Psoas muscle (tissue), 8 donors: Measurements from ENCODE around the gene HERPUD1. TPM values are rescaled to one million over a fixed set of nuclear protein-coding genes. Genes with fewer than 3 reads are reported as not detected.

Experiments
- ATAC-seq, 4 donors: fragments of 200-7000 bp; cut with Tn5 transposase; one replicate each; pipeline ENCODE4 v1.9.1; 2020; ENCODE audit warnings: moderate library complexity in 3 of 4, mild to moderate bottlenecking in 2 of 4
- DNase-seq, 2 donors: peaks; one replicate each; pipeline ENCODE4 v3.0.0-alpha.2; 2020
- H3K27ac ChIP-seq: fragments of 200-600 bp; one replicate; pipeline ENCODE4 v1.8.0; 2022
- H3K27me3 ChIP-seq, 3 donors: fragments of 200-600 bp in 1 of 3; one replicate each; pipeline versions ENCODE4 v1.6.1 to v1.8.0; 2013 to 2022; ENCODE audit warnings: low read length in 2 of 3, mild to moderate bottlenecking in 2 of 3, moderate library complexity in 1 of 3; ENCODE audit not compliant: insufficient read depth in 3 of 3
- H3K36me3 ChIP-seq, 2 donors: fragments of 200-600 bp in 1 of 2; one replicate each; pipeline versions ENCODE4 v1.6.1 to v1.8.0; 2013 to 2022; ENCODE audit warnings: low read depth in 1 of 2, mild to moderate bottlenecking in 1 of 2, moderate library complexity in 1 of 2; ENCODE audit not compliant: insufficient read depth in 1 of 2
- H3K4me1 ChIP-seq: fragments of 200-600 bp; one replicate; pipeline ENCODE4 v1.8.0; 2022
- H3K4me3 ChIP-seq: fragments of 200-600 bp; one replicate; pipeline ENCODE4 v1.8.0; 2022; ENCODE audit warnings: mild to moderate bottlenecking
- H3K9me3 ChIP-seq: fragments of 200-600 bp; one replicate; pipeline ENCODE4 v1.8.0; 2022
- CTCF ChIP-seq: fragments of 200-600 bp; IDR thresholded peaks from one replicate; pipeline ENCODE4 v1.8.0; 2022; ENCODE audit warnings: antibody characterized with exemption
- WGBS, 3 donors: extraction: QIAGEN DNeasy Blood & Tissue Kit; methylation state at CpG; one replicate each; pipeline versions ENCODE4 v1.1.6 to v1.1.7; 2013; 5-methylcytosine and 5-hydroxymethylcytosine counted together
- intact Hi-C, 2 donors: fragments of 100-400 bp; cut with DNase I; formaldehyde crosslinking; loops; one replicate each; pipeline versions ENCODE4 v1.11.0 to v1.14.2; 2022
- polyA plus RNA-seq, 3 donors: library from polyadenylated mRNA; stranded (reverse); fragments of 200-250 nt; gene quantifications; one replicate each; pipeline ENCODE4 v1.2.3, GENCODE V29; 2013
- total RNA-seq, 4 donors: library from RNA; stranded (reverse); fragmentation: NEBNext Ultra II Directional in 2 of 4; extraction: Animal tissue kit (Norgen Biotek cat#: 25700) in 2 of 4; gene quantifications; one replicate each; pipeline versions ENCODE4 v1.2.1 to v1.2.4, GENCODE V29; 2021 to 2023
- donor health status: healthy with polysubstance abuse.
- donor health status: DM: no; HTN: no; CAD: no; lungs with moderate emphysema.
- donor health status: Bipolar disorder and iron deficiency.
- donor health status: healthy.
- donor health status: DM: yes; HTN: yes; CAD: no.
- donor health status: DM: no; HTN: no; CAD: no.
- donor health status: DM: no; HTN: no; CAD: no.
- donor health status: DM: yes; HTN: yes; CAD: no.

The HERPUD1 gene
- total and polyA plus RNA-seq, 7 donors: 70.2 to 162 (median 113) TPM

GRCh38 chr16:56969769-56970168 is 37.8 kb downstream of the HERPUD1 start:
- Histone ChIP-seq H3K4me1 (peaks cover 5% of the 10 kb centered on the region), H3K27me3 (peaks cover 0 to 3% (median 0%) of the 10 kb centered on the region in 3 donors), H3K4me3 (no peak overlapping the region), H3K27ac (no peak overlapping the region), H3K9me3 (no peaks in the 10 kb centered on the region), H3K36me3 (no peaks in the 10 kb centered on the region)
- intact Hi-C loops: loop anchor here in 1 of 2 donors (10.0 kb wide), 1 partner anchor 1885 kb away; no protein-coding TSS in a partner anchor
- ATAC-seq (no peak), DNase-seq (peak in 1 of 2 donors; percentile 42)
- no peak for TF ChIP-seq CTCF
- 91 to 97% (median 92%) methylated on average over 7 of the region's 7 CpGs for WGBS, 3 donors

- Histone ChIP-seq H3K27ac (no peak overlapping the region), H3K36me3 (no peaks in the 10 kb centered on the region), H3K4me3 (no peak overlapping the region), H3K4me1 (no peaks in the 10 kb centered on the region), H3K27me3 (peaks cover 0 to 3% (median 0%) of the 10 kb centered on the region in 3 donors), H3K9me3 (no peaks in the 10 kb centered on the region)
- DNase-seq (peak in 1 of 2 donors; percentile 30), ATAC-seq (peak in 2 of 4 donors; percentile 35 to 45)
- intact Hi-C loops: no loop called here
- no peak for TF ChIP-seq CTCF
- WGBS, 3 donors: 29 to 43% (median 38%) methylated on average over 8 of the region's 8 CpGs
Observed at GRCh38 chr16:56970934-56971767, 39.2 kb downstream of the HERPUD1 start.

DNA sequence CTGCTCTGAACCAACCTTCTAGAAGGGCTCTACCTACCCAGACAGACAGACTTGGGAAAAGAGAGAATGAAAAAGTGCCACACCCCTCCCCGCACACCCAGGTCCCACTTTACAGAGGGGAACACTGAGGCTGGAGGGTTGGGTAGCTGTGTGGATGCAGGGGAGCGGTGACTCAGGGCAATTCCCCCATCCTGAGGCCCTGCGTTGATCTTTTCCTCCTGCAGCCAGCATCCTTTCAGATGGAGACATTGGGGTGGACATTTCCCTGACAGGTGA is 39.8 kb downstream of the HERPUD1 start:
- no peaks in the 10 kb centered on the region for H3K4me1 ChIP-seq
- H3K27ac ChIP-seq: no peak overlapping the region
- H3K9me3 ChIP-seq: no peaks in the 10 kb centered on the region
- 88 to 95% (median 95%) methylated on average over 3 of the region's 3 CpGs for WGBS, 3 donors
- TF ChIP-seq CTCF: no peak
- intact Hi-C loops: no loop called here
- H3K4me3 ChIP-seq: no peak overlapping the region
- DNase-seq (peak in 1 of 2 donors; percentile 12), ATAC-seq (no peak)
- peaks cover 0 to 3% (median 0%) of the 10 kb centered on the region in 3 donors for H3K27me3 ChIP-seq
- no peaks in the 10 kb centered on the region for H3K36me3 ChIP-seq

GRCh38 chr16:56972403-56973293 is 40.7 kb downstream of the HERPUD1 start:
- Histone ChIP-seq H3K36me3 (no peaks in the 10 kb centered on the region), H3K4me3 (no peak overlapping the region), H3K27ac (no peak overlapping the region), H3K27me3 (peaks cover 0 to 3% (median 0%) of the 10 kb centered on the region in 3 donors), H3K9me3 (no peaks in the 10 kb centered on the region), H3K4me1 (no peaks in the 10 kb centered on the region)
- ATAC-seq (no peak), DNase-seq (peak in 1 of 2 donors; percentile 34)
- WGBS, 3 donors: 64 to 70% (median 64%) methylated on average over 18 of the region's 18 CpGs
- intact Hi-C loops: no loop called here
- no peak for TF ChIP-seq CTCF
